Endothelial cell of hepatic sinusoid (primary cell): Measurements from ENCODE around the gene DOCK11.
"Not testable (repeated sequence)": the region's sequence is repeated elsewhere in the genome, so short reads cannot be mapped to it uniquely, and the experiment has no call there.

Source experiments
- in situ Hi-C: cut with HindIII; loops from 2 replicates; pipeline ENCODE4 v1.10.0; 2017; ENCODE audit warnings: low sequenced_read_pairs

Gene DOCK11

GRCh38 chrX:118727686-118728339, 232.2 kb downstream of the DOCK11 start:
- in situ Hi-C loops = no loop called here

GRCh38 chrX:118729042-118729652, 233.5 kb downstream of the DOCK11 start:
- in situ Hi-C loops = no loop called here

- in situ Hi-C loops = no loop called here
These were observed 235.1 kb downstream of the DOCK11 start for GRCh38 chrX:118730500-118731247.

GRCh38 chrX:118732551-118732950, 236.9 kb downstream of the DOCK11 start:
- in situ Hi-C loops = not testable (repeated sequence)

- in situ Hi-C loops = no loop called here
These were observed 239.3 kb downstream of the DOCK11 start for GRCh38 chrX:118734909-118735308.
